ENCODE results near the gene GALNT6. TPM values are rescaled to one million over a fixed set of nuclear protein-coding genes. Genes with fewer than 3 reads are reported as not detected.

GALNT6 gene
- total RNA-seq, 3 donors from 2014 or later (not counting 1 experiment from before 2014, with no cell fraction given) = 19.3 to 38.5 (median 33.9) TPM

DNA sequence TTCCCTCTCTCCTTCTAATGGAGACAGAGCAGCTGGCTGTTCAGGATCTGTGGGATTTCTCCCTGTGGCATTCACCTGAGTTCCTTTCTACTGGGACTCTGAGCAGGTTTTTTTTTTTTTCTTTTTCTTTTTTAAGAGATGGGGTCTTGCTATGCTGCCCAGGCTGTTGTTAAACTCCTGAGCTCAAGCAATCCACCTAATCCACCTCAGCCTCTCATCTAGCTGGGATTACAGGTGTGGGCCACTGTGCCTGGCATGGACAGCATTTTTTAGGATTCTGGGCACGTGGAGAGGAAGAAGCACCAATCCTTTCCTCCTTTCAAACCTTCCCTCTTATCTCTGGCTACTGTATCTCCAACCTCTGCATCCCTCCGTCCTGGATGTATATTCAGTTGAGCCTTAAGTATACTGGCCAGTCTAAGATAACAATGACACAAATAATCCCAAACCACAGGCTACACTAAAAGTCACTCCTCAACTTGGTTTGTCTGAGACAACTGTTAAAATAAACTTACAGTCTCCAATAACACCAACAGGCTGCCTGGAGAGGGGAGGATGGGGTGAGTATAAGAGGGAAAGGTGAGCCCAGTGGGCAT lies 28.4 kb downstream of the GALNT6 start:
- intact Hi-C loops (cut with micrococcal nuclease) = no loop called here
- no peaks in the 10 kb centered on the region for H3K9me3 Mint-ChIP-seq
- ATAC-seq (no peak), DNase-seq (no peak)
- H3K36me3 Mint-ChIP-seq = no peaks in the 10 kb centered on the region
- Histone ChIP-seq H3K9me3 (ENCODE audit: control insufficient read depth, insufficient read depth, low read length) (no peaks in the 10 kb centered on the region), H3K4me3 (ENCODE audit: low read length) (no peak overlapping the region), H3K27me3 (ENCODE audit: control insufficient read depth, insufficient read depth, low read length) (no peaks in the 10 kb centered on the region), H3K4me1 (ENCODE audit: control insufficient read depth, insufficient read depth, low read length) (peaks cover 7% of the 10 kb centered on the region), H3K27ac (ENCODE audit: low read length) (no peak overlapping the region), H3K36me3 (ENCODE audit: control insufficient read depth, insufficient read depth, low read length) (peaks cover 22% of the 10 kb centered on the region)
- TF ChIP-seq, protein P1, sequence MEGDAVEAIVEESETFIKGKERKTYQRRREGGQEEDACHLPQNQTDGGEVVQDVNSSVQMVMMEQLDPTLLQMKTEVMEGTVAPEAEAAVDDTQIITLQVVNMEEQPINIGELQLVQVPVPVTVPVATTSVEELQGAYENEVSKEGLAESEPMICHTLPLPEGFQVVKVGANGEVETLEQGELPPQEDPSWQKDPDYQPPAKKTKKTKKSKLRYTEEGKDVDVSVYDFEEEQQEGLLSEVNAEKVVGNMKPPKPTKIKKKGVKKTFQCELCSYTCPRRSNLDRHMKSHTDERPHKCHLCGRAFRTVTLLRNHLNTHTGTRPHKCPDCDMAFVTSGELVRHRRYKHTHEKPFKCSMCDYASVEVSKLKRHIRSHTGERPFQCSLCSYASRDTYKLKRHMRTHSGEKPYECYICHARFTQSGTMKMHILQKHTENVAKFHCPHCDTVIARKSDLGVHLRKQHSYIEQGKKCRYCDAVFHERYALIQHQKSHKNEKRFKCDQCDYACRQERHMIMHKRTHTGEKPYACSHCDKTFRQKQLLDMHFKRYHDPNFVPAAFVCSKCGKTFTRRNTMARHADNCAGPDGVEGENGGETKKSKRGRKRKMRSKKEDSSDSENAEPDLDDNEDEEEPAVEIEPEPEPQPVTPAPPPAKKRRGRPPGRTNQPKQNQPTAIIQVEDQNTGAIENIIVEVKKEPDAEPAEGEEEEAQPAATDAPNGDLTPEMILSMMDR (IDR thresholded peaks at IDR 0.05) = no peak
- no peak overlapping the region for H3K4me3 Mint-ChIP-seq
- peaks cover 5% of the 10 kb centered on the region in 2 donors for H3K4me1 Mint-ChIP-seq
- WGBS (ENCODE audit: insufficient coverage) = 97% methylated on average over 2 of the region's 2 CpGs
- no peaks in the 10 kb centered on the region for H3K27me3 Mint-ChIP-seq (ENCODE audit: low read depth in 2 of 2)
- H3K27ac Mint-ChIP-seq = no peak overlapping the region

DNA sequence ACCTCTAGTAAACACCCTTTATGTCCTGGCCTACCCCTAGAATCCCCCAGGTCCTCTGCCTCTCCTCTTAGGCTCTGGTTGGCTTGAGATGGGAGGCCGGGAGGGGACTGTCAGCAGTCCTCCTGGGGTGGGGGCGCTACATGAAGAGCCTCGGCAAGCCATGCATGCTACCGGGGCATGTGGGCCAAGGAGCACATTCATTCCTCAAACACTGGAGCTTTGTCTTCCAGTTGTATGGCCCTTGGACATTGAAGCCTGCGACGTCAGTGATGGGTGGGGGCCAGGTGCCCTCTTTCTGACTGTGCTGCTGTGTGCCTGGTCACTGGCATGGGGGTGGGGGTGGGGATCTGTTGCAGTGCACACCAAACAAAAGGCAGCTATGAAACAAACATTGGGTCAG lies 28.9 kb downstream of the GALNT6 start:
- intact Hi-C loops (cut with micrococcal nuclease) = no loop called here
- WGBS (ENCODE audit: insufficient coverage) = 98% methylated on average over 6 of the region's 6 CpGs
- H3K27ac Mint-ChIP-seq = no peak overlapping the region
- no peak overlapping the region for H3K4me3 ChIP-seq (ENCODE audit: low read length)
- TF ChIP-seq, protein P1 (IDR thresholded peaks at IDR 0.05) = no peak
- peaks cover 6% of the 10 kb centered on the region for H3K4me1 ChIP-seq (ENCODE audit: control insufficient read depth, insufficient read depth, low read length)
- no peak overlapping the region for H3K4me3 Mint-ChIP-seq
- H3K9me3 Mint-ChIP-seq = no peaks in the 10 kb centered on the region
- ATAC-seq (no peak), DNase-seq (no peak)
- no peaks in the 10 kb centered on the region for H3K27me3 ChIP-seq (ENCODE audit: control insufficient read depth, insufficient read depth, low read length)
- H3K4me1 Mint-ChIP-seq = peaks cover 0 to under 1% of the 10 kb centered on the region in 2 donors
- no peaks in the 10 kb centered on the region for H3K9me3 ChIP-seq (ENCODE audit: control insufficient read depth, insufficient read depth, low read length)
- H3K27me3 Mint-ChIP-seq (ENCODE audit: low read depth in 2 of 2) = no peaks in the 10 kb centered on the region
- H3K27ac ChIP-seq (ENCODE audit: low read length) = no peak overlapping the region
- H3K36me3 Mint-ChIP-seq = no peaks in the 10 kb centered on the region
- H3K36me3 ChIP-seq (ENCODE audit: control insufficient read depth, insufficient read depth, low read length) = peaks cover 24% of the 10 kb centered on the region

DNA sequence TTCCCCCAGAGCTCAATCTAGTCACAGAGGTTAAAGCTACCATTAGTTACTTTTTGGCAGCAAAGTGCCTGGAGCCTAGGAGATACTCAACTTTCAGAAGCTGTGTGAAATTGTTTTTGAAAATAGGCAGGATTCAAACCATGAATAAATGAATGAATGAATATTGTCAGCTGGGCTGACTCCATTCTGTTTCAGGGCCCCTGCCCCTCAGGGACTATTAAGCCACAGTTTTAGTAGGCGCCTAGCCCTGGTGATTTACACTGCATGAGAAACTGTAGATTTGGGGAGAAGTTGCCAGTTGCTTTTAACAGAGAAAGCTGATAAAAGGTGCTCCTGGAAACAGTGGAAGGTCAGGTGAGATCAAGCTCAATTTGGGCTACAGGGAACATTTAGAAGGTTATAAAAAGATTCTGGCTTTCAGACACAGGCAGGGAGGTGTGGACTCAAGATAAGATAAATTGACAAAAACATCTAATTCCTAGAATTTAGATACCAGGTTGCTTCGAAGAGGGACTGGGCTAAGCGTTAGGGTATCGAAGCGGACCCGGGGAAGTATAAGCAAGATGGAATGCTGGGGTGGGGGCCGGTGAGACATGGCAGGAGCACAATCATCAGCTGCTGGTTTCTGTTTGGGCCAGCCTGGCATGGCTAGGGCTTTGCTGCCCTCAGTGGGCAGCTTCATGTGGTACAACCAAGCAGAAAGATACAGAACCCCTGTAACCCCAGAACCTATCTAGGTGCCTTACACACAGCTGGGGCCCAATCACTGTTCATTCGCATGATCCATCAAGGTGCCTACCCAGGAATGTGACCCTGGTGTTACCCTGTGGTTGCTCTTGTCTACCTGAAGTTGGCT lies 29.8 kb downstream of the GALNT6 start:
- Histone ChIP-seq H3K27me3 (ENCODE audit: control insufficient read depth, insufficient read depth, low read length) (no peaks in the 10 kb centered on the region), H3K4me1 (ENCODE audit: control insufficient read depth, insufficient read depth, low read length) (peaks cover 6% of the 10 kb centered on the region), H3K4me3 (ENCODE audit: low read length) (no peak overlapping the region), H3K27ac (ENCODE audit: low read length) (no peak overlapping the region), H3K36me3 (ENCODE audit: control insufficient read depth, insufficient read depth, low read length) (peaks cover 30% of the 10 kb centered on the region), H3K9me3 (ENCODE audit: control insufficient read depth, insufficient read depth, low read length) (no peaks in the 10 kb centered on the region)
- Mint-ChIP-seq H3K27me3 (ENCODE audit: low read depth in 2 of 2) (no peaks in the 10 kb centered on the region), H3K4me1 (no peaks in the 10 kb centered on the region), H3K36me3 (no peaks in the 10 kb centered on the region), H3K4me3 (no peak overlapping the region), H3K27ac (peak overlapping the region in 1 of 2 donors; percentile 52), H3K9me3 (no peaks in the 10 kb centered on the region)
- 97% methylated on average over 8 of the region's 8 CpGs for WGBS (ENCODE audit: insufficient coverage)
- TF ChIP-seq, protein P1 (IDR thresholded peaks at IDR 0.05) = no peak
- ATAC-seq = no peak
- intact Hi-C loops (cut with micrococcal nuclease) = no loop called here
- DNase-seq = no peak

Measured in natural killer cell (primary cell).